Measurements from ENCODE around the gene ZMIZ1.

DNA sequence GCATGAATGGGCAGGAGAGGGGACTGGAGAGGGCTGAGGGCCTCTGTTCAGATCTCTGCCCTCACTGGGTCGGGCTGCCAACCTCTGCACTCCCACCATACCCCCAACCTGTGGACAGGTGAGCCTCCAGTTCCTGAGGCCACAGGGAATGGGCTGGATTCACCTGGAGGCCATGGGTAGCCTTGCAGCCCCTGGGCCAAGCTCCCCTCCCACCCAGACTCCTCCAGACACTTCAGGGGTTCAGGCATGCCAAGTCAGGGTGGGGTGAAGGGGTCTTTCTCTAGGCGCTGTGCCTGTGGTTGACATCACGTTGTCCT is 80.5 kb downstream of the ZMIZ1 start:
- TF ChIP-seq, protein P1, sequence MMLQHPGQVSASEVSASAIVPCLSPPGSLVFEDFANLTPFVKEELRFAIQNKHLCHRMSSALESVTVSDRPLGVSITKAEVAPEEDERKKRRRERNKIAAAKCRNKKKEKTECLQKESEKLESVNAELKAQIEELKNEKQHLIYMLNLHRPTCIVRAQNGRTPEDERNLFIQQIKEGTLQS (IDR thresholded peaks at IDR 0.05) = no peak
- TF ChIP-seq, protein P2, sequence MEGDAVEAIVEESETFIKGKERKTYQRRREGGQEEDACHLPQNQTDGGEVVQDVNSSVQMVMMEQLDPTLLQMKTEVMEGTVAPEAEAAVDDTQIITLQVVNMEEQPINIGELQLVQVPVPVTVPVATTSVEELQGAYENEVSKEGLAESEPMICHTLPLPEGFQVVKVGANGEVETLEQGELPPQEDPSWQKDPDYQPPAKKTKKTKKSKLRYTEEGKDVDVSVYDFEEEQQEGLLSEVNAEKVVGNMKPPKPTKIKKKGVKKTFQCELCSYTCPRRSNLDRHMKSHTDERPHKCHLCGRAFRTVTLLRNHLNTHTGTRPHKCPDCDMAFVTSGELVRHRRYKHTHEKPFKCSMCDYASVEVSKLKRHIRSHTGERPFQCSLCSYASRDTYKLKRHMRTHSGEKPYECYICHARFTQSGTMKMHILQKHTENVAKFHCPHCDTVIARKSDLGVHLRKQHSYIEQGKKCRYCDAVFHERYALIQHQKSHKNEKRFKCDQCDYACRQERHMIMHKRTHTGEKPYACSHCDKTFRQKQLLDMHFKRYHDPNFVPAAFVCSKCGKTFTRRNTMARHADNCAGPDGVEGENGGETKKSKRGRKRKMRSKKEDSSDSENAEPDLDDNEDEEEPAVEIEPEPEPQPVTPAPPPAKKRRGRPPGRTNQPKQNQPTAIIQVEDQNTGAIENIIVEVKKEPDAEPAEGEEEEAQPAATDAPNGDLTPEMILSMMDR (IDR thresholded peaks at IDR 0.05; ENCODE audit: low read depth, low read length, missing input control) = no peak
- TF ChIP-seq YY1 (IDR thresholded peaks at IDR 0.05) (no peak), GABPA (IDR thresholded peaks at IDR 0.05 in 1 of 2, conservative IDR thresholded peaks at IDR 0.05 in 1 of 2) (no peak), TAF1 (conservative IDR thresholded peaks at IDR 0.05) (no peak), JUND (IDR thresholded peaks at IDR 0.05) (no peak), SP1 (IDR thresholded peaks at IDR 0.05) (no peak)
- TF ChIP-seq, protein P3, sequence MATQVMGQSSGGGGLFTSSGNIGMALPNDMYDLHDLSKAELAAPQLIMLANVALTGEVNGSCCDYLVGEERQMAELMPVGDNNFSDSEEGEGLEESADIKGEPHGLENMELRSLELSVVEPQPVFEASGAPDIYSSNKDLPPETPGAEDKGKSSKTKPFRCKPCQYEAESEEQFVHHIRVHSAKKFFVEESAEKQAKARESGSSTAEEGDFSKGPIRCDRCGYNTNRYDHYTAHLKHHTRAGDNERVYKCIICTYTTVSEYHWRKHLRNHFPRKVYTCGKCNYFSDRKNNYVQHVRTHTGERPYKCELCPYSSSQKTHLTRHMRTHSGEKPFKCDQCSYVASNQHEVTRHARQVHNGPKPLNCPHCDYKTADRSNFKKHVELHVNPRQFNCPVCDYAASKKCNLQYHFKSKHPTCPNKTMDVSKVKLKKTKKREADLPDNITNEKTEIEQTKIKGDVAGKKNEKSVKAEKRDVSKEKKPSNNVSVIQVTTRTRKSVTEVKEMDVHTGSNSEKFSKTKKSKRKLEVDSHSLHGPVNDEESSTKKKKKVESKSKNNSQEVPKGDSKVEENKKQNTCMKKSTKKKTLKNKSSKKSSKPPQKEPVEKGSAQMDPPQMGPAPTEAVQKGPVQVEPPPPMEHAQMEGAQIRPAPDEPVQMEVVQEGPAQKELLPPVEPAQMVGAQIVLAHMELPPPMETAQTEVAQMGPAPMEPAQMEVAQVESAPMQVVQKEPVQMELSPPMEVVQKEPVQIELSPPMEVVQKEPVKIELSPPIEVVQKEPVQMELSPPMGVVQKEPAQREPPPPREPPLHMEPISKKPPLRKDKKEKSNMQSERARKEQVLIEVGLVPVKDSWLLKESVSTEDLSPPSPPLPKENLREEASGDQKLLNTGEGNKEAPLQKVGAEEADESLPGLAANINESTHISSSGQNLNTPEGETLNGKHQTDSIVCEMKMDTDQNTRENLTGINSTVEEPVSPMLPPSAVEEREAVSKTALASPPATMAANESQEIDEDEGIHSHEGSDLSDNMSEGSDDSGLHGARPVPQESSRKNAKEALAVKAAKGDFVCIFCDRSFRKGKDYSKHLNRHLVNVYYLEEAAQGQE (IDR thresholded peaks at IDR 0.05) = no peak
- TF ChIP-seq, protein P4, sequence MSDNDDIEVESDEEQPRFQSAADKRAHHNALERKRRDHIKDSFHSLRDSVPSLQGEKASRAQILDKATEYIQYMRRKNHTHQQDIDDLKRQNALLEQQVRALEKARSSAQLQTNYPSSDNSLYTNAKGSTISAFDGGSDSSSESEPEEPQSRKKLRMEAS (IDR thresholded peaks at IDR 0.05) = no peak
